Right lobe of liver (tissue), 4 donors: Measurements from ENCODE around the gene IL2RA.

Experiments
- POLR2A ChIP-seq: fragments of 450-650 bp; IDR thresholded peaks from one replicate; pipeline ENCODE4 v1.6.1; 2017; ENCODE audit warnings: antibody characterized with exemption, mild to moderate bottlenecking
- TF ChIP-seq, protein P1 (sequence below), 4 donors: fragments of 200-600 bp in 3 of 4; fragments of 450-650 bp in 1 of 4; IDR thresholded peaks; one replicate each; pipeline versions ENCODE4 v1.5.1 to v1.8.0; 2016 to 2022; ENCODE audit warnings: antibody characterized with exemption in 4 of 4, mild to moderate bottlenecking in 2 of 4
- donor health status: DM: no; HTN: no; CAD: no.
- donor health status: DM: no; HTN: no; CAD: no.
- donor health status: DM: no; HTN: yes; CAD: no.

DNA sequence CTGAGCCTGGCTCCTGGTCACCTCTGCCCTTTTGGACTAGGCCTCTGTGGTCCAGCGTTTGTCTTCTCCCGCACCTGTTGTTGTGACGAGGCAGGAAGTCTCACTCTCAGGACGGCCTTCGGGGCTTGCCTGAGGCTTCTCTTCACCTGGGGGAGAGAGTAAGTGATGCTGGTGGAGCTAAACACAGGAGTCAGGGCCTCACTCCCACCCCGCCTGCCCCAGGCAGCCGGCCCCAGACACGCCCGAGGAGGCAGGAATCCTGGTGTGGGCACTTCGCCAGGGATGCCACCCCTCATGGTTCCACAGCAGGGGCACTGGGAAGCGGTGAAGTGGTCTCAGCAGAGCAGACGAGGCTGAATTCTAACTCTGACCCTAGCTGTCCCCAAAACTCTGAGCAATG is 42.4 kb downstream of the IL2RA start:
- TF ChIP-seq, protein P1, sequence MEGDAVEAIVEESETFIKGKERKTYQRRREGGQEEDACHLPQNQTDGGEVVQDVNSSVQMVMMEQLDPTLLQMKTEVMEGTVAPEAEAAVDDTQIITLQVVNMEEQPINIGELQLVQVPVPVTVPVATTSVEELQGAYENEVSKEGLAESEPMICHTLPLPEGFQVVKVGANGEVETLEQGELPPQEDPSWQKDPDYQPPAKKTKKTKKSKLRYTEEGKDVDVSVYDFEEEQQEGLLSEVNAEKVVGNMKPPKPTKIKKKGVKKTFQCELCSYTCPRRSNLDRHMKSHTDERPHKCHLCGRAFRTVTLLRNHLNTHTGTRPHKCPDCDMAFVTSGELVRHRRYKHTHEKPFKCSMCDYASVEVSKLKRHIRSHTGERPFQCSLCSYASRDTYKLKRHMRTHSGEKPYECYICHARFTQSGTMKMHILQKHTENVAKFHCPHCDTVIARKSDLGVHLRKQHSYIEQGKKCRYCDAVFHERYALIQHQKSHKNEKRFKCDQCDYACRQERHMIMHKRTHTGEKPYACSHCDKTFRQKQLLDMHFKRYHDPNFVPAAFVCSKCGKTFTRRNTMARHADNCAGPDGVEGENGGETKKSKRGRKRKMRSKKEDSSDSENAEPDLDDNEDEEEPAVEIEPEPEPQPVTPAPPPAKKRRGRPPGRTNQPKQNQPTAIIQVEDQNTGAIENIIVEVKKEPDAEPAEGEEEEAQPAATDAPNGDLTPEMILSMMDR (IDR thresholded peaks at IDR 0.05), result no peak
- no peak for TF ChIP-seq POLR2A
